ENCODE measurements around the gene SAP25.

Gene SAP25

GRCh38 chr7:100604976-100605911, 31.5 kb upstream of the SAP25 start:
- Mint-ChIP-seq H3K36me3 (ENCODE audit: insufficient read depth) (peaks cover 5% of the 10 kb centered on the region), H3K4me3 (peak overlapping the region; percentile 85), H3K9me3 (no peaks in the 10 kb centered on the region), H3K4me1 (peaks cover 17% of the 10 kb centered on the region), H3K27ac (ENCODE audit: low read depth) (no peak overlapping the region), H3K27me3 (no peaks in the 10 kb centered on the region)
- ATAC-seq (replicated peaks; ENCODE audit: extremely low read depth, poor library complexity, severe bottlenecking) (peak; percentile 20), DNase-seq (ENCODE audit: low spot score in 2 of 2) (no peak)

GRCh38 chr7:100604028-100604975, 30.6 kb upstream of the SAP25 start:
- H3K9me3 Mint-ChIP-seq = no peaks in the 10 kb centered on the region
- H3K27me3 Mint-ChIP-seq = no peaks in the 10 kb centered on the region
- DNase-seq (ENCODE audit: low spot score in 2 of 2) (peak; percentile 55 to 62), ATAC-seq (replicated peaks; ENCODE audit: extremely low read depth, poor library complexity, severe bottlenecking) (peak; percentile 69)
- peaks cover 5% of the 10 kb centered on the region for H3K36me3 Mint-ChIP-seq (ENCODE audit: insufficient read depth)
- H3K4me3 Mint-ChIP-seq = peak overlapping the region; percentile 85
- peaks cover 17% of the 10 kb centered on the region for H3K4me1 Mint-ChIP-seq
- H3K27ac Mint-ChIP-seq (ENCODE audit: low read depth) = peak overlapping the region; percentile 93

GRCh38 chr7:100603726-100604027, 30.0 kb upstream of the SAP25 start:
- H3K27ac Mint-ChIP-seq (ENCODE audit: low read depth) = peak overlapping the region; percentile 93
- H3K36me3 Mint-ChIP-seq (ENCODE audit: insufficient read depth) = peaks cover 4% of the 10 kb centered on the region
- DNase-seq (ENCODE audit: low spot score in 2 of 2) (no peak), ATAC-seq (replicated peaks; ENCODE audit: extremely low read depth, poor library complexity, severe bottlenecking) (peak; percentile 5)
- H3K4me3 Mint-ChIP-seq = peak overlapping the region; percentile 85
- peaks cover 17% of the 10 kb centered on the region for H3K4me1 Mint-ChIP-seq
- H3K9me3 Mint-ChIP-seq = no peaks in the 10 kb centered on the region
- H3K27me3 Mint-ChIP-seq = no peaks in the 10 kb centered on the region

GRCh38 chr7:100602889-100603725, 29.4 kb upstream of the SAP25 start:
- Mint-ChIP-seq H3K36me3 (ENCODE audit: insufficient read depth) (peaks cover 2% of the 10 kb centered on the region), H3K4me1 (peaks cover 17% of the 10 kb centered on the region), H3K9me3 (no peaks in the 10 kb centered on the region), H3K4me3 (peak overlapping the region; percentile 85), H3K27me3 (no peaks in the 10 kb centered on the region), H3K27ac (ENCODE audit: low read depth) (peak overlapping the region; percentile 93)
- ATAC-seq (replicated peaks; ENCODE audit: extremely low read depth, poor library complexity, severe bottlenecking) (no peak), DNase-seq (ENCODE audit: low spot score in 2 of 2) (no peak)

- ATAC-seq (replicated peaks; ENCODE audit: extremely low read depth, poor library complexity, severe bottlenecking) (no peak), DNase-seq (ENCODE audit: low spot score in 2 of 2) (no peak)
- peaks cover 17% of the 10 kb centered on the region for H3K4me1 Mint-ChIP-seq
- H3K9me3 Mint-ChIP-seq = no peaks in the 10 kb centered on the region
- no peaks in the 10 kb centered on the region for H3K36me3 Mint-ChIP-seq (ENCODE audit: insufficient read depth)
- H3K4me3 Mint-ChIP-seq = no peak overlapping the region
- no peaks in the 10 kb centered on the region for H3K27me3 Mint-ChIP-seq
- H3K27ac Mint-ChIP-seq (ENCODE audit: low read depth) = no peak overlapping the region
Measured at GRCh38 chr7:100600730-100601038, 27.0 kb upstream of the SAP25 start.

GRCh38 chr7:100599911-100600729, 26.4 kb upstream of the SAP25 start:
- Mint-ChIP-seq H3K36me3 (ENCODE audit: insufficient read depth) (no peaks in the 10 kb centered on the region), H3K27ac (ENCODE audit: low read depth) (no peak overlapping the region), H3K9me3 (no peaks in the 10 kb centered on the region), H3K4me1 (peaks cover 11% of the 10 kb centered on the region), H3K27me3 (no peaks in the 10 kb centered on the region), H3K4me3 (no peak overlapping the region)
- DNase-seq (ENCODE audit: low spot score in 2 of 2) (no peak), ATAC-seq (replicated peaks; ENCODE audit: extremely low read depth, poor library complexity, severe bottlenecking) (no peak)

GRCh38 chr7:100598425-100598824, 24.7 kb upstream of the SAP25 start:
- Mint-ChIP-seq H3K4me3 (no peak overlapping the region), H3K27me3 (no peaks in the 10 kb centered on the region), H3K9me3 (no peaks in the 10 kb centered on the region), H3K4me1 (peaks cover 2% of the 10 kb centered on the region), H3K36me3 (ENCODE audit: insufficient read depth) (no peaks in the 10 kb centered on the region), H3K27ac (ENCODE audit: low read depth) (no peak overlapping the region)
- DNase-seq (ENCODE audit: low spot score in 2 of 2) (no peak), ATAC-seq (replicated peaks; ENCODE audit: extremely low read depth, poor library complexity, severe bottlenecking) (no peak)

GRCh38 chr7:100595188-100595587, 21.5 kb upstream of the SAP25 start:
- H3K4me3 Mint-ChIP-seq = no peak overlapping the region
- ATAC-seq (replicated peaks; ENCODE audit: extremely low read depth, poor library complexity, severe bottlenecking) = no peak
- no peak overlapping the region for H3K27ac Mint-ChIP-seq (ENCODE audit: low read depth)
- DNase-seq (ENCODE audit: low spot score in 2 of 2) = no peak
- no peaks in the 10 kb centered on the region for H3K9me3 Mint-ChIP-seq
- H3K4me1 Mint-ChIP-seq = no peaks in the 10 kb centered on the region
- H3K27me3 Mint-ChIP-seq = peaks cover 16% of the 10 kb centered on the region
- no peaks in the 10 kb centered on the region for H3K36me3 Mint-ChIP-seq (ENCODE audit: insufficient read depth)

GRCh38 chr7:100591596-100591995, 17.9 kb upstream of the SAP25 start:
- no peak overlapping the region for H3K27ac Mint-ChIP-seq (ENCODE audit: low read depth)
- DNase-seq (ENCODE audit: low spot score in 2 of 2) = no peak
- H3K4me1 Mint-ChIP-seq = peaks cover 2% of the 10 kb centered on the region
- no peaks in the 10 kb centered on the region for H3K9me3 Mint-ChIP-seq
- no peaks in the 10 kb centered on the region for H3K36me3 Mint-ChIP-seq (ENCODE audit: insufficient read depth)
- no peak overlapping the region for H3K4me3 Mint-ChIP-seq
- peaks cover 21% of the 10 kb centered on the region for H3K27me3 Mint-ChIP-seq
- ATAC-seq (replicated peaks; ENCODE audit: extremely low read depth, poor library complexity, severe bottlenecking) = no peak

GRCh38 chr7:100590077-100590737, 16.5 kb upstream of the SAP25 start:
- Mint-ChIP-seq H3K27ac (ENCODE audit: low read depth) (no peak overlapping the region), H3K36me3 (ENCODE audit: insufficient read depth) (peaks cover 9% of the 10 kb centered on the region), H3K4me1 (peaks cover 9% of the 10 kb centered on the region), H3K9me3 (no peaks in the 10 kb centered on the region), H3K27me3 (peaks cover 21% of the 10 kb centered on the region), H3K4me3 (no peak overlapping the region)
- no peak for ATAC-seq (replicated peaks; ENCODE audit: extremely low read depth, poor library complexity, severe bottlenecking)
- no peak for DNase-seq (ENCODE audit: low spot score in 2 of 2)

- Mint-ChIP-seq H3K27ac (ENCODE audit: low read depth) (no peak overlapping the region), H3K36me3 (ENCODE audit: insufficient read depth) (peaks cover 10% of the 10 kb centered on the region), H3K4me3 (no peak overlapping the region), H3K9me3 (no peaks in the 10 kb centered on the region), H3K27me3 (peaks cover 21% of the 10 kb centered on the region), H3K4me1 (peaks cover 17% of the 10 kb centered on the region)
- no peak for ATAC-seq (replicated peaks; ENCODE audit: extremely low read depth, poor library complexity, severe bottlenecking)
- no peak for DNase-seq (ENCODE audit: low spot score in 2 of 2)
Measured at GRCh38 chr7:100589341-100589947, 15.7 kb upstream of the SAP25 start.
